ENCODE results near the gene SMIM10L1.

SMIM10L1 gene

GRCh38 chr12:11186837-11187236 lies 15.8 kb downstream of the SMIM10L1 start, which contains the start of gene TAS2R42:
Gene TAS2R42, minus strand, starts transcription at chr12:11186937. Its CDS starts 0 bp downstream, at chr12:11186937.
- DNase-seq (ENCODE audit: low spot score), result no peak

- no peak for DNase-seq (ENCODE audit: low spot score)
Observed at GRCh38 chr12:11202811-11203210, 31.8 kb downstream of the SMIM10L1 start.

GRCh38 chr12:11204173-11204572 lies 33.2 kb downstream of the SMIM10L1 start:
- no peak for DNase-seq (ENCODE audit: low spot score)

DNA sequence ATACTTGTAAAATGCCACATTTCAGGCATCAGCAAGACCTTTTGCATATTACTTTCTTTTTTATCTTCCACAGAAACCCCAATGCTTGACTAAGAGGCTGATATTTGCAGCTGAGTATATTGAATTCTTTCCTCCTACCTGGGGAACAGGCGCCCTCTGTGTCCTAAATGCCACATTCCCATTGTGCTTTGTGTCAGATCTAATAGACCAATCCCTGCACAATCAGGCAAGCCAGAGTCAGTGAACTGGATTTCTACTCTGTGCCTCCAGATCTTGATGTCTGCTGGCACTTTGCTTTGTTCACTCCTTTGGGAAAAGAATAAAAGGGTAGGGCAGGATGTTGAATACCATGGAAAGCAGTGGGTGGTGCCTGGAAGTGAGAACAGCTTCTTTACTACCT lies 38.1 kb downstream of the SMIM10L1 start:
- no peak for DNase-seq (ENCODE audit: low spot score)
